Effector CD8-positive, alpha-beta T cell (primary cell): ENCODE results near the gene EWSR1.

Experiments
- DNase-seq: peaks from one replicate; lab custom pipeline; 2025; lab: John Stamatoyannopoulos, UW

EWSR1 gene

GRCh38 chr22:29320546-29320945, 52.5 kb downstream of the EWSR1 start:
- no peak for DNase-seq

GRCh38 chr22:29323641-29324040, 55.6 kb downstream of the EWSR1 start:
- no peak for DNase-seq

GRCh38 chr22:29325356-29325755, 57.3 kb downstream of the EWSR1 start:
- DNase-seq = no peak

GRCh38 chr22:29325785-29326315, 57.8 kb downstream of the EWSR1 start:
- no peak for DNase-seq

GRCh38 chr22:29326481-29326880, 58.4 kb downstream of the EWSR1 start:
- DNase-seq = no peak

- no peak for DNase-seq
Measured at GRCh38 chr22:29327089-29327764, 59.2 kb downstream of the EWSR1 start.

GRCh38 chr22:29328055-29328454, 60.0 kb downstream of the EWSR1 start:
- DNase-seq = no peak

- no peak for DNase-seq
Measured at GRCh38 chr22:29328566-29329500, 60.8 kb downstream of the EWSR1 start.

- no peak for DNase-seq
Measured at GRCh38 chr22:29329581-29329980, 61.5 kb downstream of the EWSR1 start.

- DNase-seq = no peak
Measured at GRCh38 chr22:29330291-29330690, 62.2 kb downstream of the EWSR1 start.

GRCh38 chr22:29330753-29331152, 62.7 kb downstream of the EWSR1 start:
- DNase-seq = no peak

- DNase-seq = no peak
Measured at GRCh38 chr22:29331213-29331612, 63.1 kb downstream of the EWSR1 start.

GRCh38 chr22:29331658-29332300, 63.7 kb downstream of the EWSR1 start:
- DNase-seq = no peak

- DNase-seq = no peak
Measured at GRCh38 chr22:29332886-29333496, 64.9 kb downstream of the EWSR1 start.

- no peak for DNase-seq
Measured at GRCh38 chr22:29334148-29334547, 66.1 kb downstream of the EWSR1 start.

GRCh38 chr22:29334696-29335344, 66.8 kb downstream of the EWSR1 start:
- DNase-seq = no peak

- DNase-seq = no peak
Measured at GRCh38 chr22:29335656-29336055, 67.6 kb downstream of the EWSR1 start.

- DNase-seq = no peak
Measured at GRCh38 chr22:29336751-29337490, 68.9 kb downstream of the EWSR1 start.

GRCh38 chr22:29337631-29338284, 69.7 kb downstream of the EWSR1 start:
- no peak for DNase-seq

- no peak for DNase-seq
Measured at GRCh38 chr22:29338398-29338797, 70.3 kb downstream of the EWSR1 start.
